GM21381 (cell line): ENCODE measurements around the gene VOPP1.
A peak's percentile ranks its signal among the peaks of the same experiment; 100 is the strongest.

Experiments
- ATAC-seq: cut with Tn5 transposase; IDR thresholded peaks from one replicate; pipeline ENCODE4 v1.9.1; 2021; ENCODE audit warnings: mild to moderate bottlenecking, moderate library complexity; ENCODE audit not compliant: unreplicated experiment

The VOPP1 gene

DNA sequence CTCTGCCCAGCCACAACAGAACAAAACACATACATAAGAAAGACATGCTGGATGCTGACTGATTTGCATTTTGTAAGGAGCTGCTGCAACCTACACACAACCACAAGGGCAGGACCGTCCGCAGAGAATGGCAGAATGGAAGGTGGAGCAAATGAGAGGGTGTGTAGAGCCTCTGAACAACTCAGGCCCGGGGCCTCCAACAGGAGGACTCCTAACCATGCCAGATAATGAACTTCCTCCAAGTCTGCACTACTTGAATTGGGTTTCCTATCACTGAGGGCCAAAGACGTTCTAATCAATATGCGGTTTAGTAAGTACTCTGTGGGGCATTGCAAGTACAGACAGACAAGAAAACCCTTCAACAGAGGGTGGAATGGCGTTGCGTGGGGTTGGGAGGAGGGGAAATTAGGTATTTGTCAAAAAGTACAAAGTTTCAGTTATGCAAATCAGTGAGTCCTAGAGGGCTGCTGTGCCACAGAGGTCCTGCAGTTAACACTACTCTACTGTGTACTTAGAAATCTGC is 14.6 kb downstream of the VOPP1 start:
- ATAC-seq, result peak; percentile 83

DNA sequence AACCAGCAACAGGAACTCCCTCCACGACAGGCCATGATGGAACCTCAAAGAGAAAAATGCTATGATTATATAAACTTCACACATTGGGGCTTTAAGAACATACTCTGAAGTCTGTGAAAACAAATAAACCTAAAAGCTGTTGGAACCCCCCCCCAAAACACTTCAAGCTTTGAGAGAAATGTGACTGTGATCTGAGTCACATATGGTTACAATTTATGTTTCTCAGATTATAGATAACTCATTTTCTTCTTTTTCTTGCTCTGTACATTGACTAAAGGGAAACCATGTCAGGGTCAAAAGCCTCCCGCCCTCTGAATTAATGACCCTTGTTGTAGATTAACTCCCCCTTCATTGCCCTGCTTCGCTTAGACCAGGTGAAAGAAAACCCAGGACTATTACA is 15.8 kb downstream of the VOPP1 start:
- no peak for ATAC-seq

DNA sequence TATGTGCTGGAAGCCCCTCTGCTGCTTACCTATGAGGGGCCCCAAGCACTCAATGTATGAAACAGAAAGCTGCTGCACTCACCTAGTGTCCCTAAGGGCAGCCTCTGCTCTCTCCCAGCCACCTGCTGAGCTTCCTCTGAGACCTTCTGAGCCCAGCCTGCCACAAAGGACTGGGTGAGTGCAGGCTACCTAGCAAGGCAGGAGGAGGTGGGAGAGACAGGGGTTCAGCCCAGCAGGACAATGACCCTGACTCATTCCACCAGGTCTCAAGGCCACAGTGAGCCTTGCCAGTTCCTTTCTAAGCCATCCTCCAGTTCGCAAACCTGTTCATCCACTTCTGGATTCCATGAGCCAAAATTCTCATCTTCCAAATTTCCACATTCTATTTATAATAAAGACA is 16.3 kb downstream of the VOPP1 start:
- ATAC-seq, result no peak

DNA sequence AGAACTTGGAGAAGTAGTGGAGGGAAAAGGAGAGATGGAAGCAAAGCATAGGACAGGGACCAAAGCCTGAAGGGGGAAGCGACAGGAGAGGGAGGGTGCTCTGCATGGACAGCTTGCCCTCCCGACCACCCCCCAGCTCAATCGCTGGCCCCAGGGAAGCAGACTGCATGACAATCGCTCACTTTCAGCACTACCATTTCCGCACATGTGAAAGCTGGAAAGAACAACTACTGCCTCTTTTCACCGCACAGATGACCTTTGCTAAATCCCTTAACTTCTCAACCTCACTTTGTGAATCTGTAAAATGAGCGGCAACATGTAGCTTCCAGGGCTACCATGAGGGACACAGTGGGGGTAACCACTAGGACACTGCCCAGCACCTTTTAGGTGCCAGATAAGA is 17.1 kb downstream of the VOPP1 start:
- ATAC-seq, result no peak

DNA sequence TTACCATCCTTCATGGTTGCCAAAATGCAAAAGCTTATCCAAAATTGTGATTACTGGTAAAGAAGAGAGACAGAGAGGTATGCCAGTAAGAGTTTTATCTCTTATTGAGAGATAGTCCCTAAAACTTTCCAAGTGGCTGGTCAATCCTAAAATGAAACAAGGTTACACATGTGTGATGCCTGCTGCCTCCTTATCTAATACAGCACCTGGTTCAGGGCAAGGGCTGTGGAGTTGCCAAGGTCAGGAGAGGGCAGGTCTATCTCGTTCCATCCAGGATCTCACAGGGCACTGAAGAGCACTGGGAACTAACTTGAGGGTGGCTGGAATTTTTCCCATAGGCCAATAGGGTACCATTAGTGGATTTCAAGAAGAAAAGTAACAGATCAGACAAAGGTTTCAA is 18.3 kb downstream of the VOPP1 start:
- ATAC-seq, result no peak

DNA sequence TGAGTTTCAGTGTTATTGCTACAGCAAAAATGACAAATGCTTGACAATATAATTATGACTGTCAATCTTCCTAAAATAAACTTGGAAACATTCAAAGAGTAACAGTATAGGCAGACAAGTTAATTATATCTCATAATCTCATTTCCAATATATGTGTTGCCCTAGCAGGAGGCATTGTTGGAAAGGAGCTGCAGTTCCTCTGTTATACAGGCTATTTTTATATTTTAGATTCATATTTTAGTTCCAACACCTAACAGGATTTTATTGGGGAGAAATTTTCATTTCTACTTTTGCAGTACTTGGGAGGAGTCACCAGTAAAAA is 19.3 kb downstream of the VOPP1 start:
- no peak for ATAC-seq

DNA sequence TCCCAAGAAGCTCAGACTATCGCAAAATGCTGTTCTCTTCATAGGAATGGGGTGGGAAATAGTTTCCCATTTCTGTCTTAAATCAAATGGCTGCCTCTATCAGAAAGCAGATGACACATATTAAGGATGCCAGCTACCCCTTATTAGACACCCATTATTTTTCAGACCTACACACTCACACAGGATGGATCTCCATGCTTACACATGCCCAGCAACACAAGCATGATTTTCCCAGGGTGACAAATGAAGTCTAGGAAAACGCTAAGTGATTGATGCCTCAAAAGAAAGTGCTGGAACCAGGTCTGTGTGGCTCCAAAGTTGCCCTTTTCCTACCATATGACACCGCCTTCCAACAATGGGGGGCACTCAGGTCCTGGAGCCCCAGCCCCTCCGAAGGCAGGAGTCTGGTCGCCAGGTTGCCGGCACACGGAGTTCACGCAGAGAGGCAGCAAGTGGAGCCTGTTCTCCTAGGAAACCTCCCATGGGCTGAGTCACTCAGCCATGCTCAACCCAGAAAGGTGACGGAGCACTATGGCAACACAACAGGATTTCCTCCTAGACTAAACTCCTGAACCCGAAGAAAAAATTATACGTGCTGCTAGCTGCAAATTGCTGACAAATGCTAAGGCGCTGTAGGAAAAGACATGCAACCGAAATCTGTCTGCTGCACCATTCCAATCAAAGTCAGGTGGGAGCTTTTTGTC is 19.8 kb downstream of the VOPP1 start:
- no peak for ATAC-seq

DNA sequence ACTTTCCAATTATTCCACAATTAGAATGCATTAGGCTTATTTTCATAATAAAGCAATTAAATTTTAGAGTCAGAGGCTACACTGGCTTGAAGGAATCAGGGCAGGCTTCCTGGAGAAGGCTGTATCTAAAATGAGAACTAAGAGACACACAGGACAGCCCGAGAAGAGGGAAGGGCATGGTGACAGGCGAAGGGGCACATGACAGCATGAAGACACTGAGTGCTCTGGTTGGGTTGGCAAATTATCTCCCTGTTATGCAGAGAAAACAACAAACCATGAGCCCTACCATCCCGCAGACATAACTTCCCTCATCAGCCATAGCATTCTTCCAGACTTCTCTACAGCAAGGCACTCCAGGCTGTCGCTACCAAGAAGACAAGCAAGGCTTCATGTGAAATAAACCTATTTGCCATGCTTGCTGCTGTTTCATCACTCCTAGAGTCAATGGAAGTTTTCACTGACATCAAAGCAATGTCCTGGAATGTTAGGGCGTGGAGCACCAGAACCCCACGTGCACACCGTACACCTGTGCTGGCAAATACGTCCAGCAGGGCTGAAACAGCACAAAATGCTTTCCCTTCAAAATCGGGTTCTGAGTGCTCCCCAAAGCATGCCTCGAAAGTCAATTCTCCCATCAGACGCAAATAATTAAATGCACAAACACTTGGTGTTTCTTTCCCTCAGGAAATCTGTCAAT is 21.3 kb downstream of the VOPP1 start:
- ATAC-seq, result no peak

DNA sequence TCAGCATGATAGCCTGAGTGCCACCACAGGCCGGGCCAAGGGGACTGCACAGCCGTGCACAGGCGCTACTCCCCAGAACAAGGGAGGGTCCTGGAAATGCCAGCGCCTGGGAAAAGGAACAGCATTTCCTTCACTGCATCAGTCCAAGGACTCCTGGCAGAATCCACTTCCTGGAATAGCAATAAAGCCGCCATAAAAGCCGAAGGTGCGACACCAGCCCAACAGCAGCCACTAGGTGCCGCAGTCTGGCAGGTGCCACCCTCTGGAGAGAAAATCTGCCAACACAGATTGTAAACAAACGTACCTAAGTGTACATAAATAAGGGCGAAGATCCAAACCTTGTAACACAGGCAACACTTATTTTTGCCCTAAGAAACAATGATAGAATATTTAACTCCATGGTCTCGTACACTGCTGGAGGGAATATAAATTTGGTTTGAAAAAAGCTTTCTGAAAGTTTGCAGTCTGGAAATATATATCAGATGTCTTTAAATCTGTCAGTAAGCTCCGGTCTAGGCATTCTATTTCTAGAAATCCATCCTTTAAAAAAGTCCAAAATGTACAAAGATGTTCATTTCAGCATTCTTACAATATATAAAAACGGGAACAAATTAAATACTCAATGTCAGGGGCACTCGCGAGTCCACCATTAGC is 22.2 kb downstream of the VOPP1 start:
- ATAC-seq, result no peak

DNA sequence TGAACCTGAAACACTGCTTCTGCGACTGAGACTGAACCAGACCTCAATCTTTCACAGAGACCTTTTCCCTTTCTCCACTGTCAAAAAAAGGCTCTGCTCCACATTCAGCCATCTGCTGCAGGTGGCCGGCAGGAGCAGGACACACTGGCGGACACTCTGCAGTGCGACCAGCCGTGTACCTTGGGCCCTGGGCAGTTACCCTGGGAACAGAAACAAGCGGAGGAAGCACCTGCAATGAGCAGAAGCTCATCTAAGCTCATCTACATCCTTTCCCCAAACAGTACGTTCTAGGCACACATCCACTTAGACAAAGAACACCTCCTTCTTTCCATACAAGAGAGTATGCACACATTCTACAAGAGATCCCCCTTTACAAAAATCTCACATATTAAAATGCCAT is 22.8 kb downstream of the VOPP1 start:
- no peak for ATAC-seq

DNA sequence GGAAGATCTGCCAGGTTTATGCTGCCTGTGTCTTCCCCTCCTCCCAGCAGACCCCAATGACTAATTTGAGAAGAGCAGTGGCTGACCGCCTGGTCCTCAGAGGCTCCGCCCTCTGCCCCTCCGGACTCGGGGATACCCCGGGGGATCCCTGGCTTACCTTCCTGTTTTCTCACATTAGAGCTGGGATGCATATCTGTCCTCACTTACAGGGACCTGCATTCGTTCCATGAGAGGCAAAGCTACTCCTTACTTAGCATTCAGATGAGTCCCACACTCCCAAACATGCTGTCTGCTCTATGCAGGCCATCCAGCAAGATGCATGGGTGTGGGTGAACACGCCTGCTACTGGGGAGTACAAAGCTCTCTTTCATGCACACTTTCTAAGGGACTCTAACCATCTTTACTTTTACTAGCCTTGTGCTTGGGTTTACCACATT is 24.0 kb downstream of the VOPP1 start:
- ATAC-seq, result peak; percentile 42

DNA sequence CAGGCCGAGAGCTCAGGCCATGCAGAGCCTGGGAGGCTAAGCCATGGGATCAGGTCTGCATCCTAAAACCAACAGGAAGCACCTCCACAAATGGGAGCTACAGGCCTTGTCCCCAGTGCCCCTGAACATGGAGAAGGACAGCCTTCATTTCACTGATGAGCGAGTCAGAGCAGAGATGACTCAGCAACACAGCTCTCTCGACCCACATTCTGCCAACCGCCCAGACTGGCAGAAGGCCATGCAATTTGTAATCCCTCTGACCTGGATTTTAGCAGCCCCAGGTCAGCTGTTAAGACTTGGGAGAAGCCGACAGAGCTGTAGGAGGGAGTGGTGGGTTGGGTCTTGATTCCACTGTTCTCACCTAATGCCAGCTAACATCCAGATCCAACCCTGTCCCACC is 25.5 kb downstream of the VOPP1 start:
- peak; percentile 38 for ATAC-seq

DNA sequence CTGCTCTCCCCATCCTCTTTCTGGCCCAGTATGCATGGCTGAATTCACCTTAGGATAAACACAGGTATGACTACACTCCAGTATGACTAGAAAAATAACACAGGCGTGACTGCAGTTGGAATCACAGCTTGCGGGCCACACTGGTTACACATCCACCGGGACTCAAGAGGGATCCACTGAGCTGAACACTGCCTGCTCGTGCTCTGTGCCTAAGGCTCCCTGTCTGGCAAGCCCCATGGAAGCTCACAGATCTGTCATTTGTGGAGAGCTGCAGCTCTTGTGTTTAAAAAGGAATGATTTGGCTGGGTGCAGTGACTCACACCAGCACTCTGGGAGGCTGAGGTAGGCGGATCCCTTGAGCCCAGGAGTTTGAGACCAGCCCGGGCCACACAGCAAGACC is 26.8 kb downstream of the VOPP1 start:
- no peak for ATAC-seq

DNA sequence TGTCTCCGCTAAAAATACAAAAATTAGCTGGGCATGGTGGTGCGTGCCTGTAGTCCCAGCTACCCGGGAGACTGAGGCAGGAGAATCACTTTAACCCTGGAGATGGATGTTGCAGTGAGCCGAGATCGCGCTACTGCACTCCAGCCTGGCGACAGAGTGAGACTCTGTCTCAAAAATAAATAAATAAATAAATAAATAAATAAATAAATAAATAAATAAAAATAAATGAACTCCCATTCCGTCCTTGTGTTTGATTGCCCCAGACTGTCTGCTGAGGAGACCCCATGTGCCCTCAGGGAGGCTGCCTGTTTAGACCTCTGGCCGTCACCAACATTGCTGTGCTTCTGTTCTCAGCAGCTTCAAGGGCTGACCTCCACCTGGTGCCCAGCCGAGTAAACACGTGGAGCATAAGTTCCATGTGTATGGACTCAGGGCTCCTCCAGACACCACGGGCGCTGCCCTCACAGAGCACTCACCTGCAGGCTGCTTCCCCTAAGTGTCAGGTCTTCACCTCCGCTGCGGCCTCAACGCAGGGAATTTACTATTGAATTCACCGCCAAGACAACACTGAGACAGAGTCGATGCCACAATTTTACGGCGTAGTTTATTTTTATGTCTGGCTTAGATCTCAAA is 32.0 kb downstream of the VOPP1 start:
- ATAC-seq, result no peak

DNA sequence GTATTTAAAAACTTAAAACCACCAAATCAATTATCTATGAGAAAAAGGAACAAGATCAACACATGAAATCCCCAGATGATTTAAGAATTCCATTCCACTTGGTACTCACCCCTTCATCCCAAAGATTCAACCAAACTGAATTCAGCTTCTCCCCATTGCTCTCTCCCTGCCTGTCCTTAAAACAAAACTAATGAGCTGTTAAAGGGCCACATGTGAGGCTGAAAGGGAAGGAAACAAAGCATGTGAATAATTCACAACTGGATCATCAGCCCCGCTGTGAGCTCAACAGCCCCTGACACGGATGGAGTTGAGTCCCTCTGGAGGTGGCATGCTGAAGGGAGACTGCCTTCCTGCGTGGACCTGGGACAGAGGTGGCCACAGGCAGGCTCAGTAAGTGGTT is 32.9 kb downstream of the VOPP1 start:
- no peak for ATAC-seq

DNA sequence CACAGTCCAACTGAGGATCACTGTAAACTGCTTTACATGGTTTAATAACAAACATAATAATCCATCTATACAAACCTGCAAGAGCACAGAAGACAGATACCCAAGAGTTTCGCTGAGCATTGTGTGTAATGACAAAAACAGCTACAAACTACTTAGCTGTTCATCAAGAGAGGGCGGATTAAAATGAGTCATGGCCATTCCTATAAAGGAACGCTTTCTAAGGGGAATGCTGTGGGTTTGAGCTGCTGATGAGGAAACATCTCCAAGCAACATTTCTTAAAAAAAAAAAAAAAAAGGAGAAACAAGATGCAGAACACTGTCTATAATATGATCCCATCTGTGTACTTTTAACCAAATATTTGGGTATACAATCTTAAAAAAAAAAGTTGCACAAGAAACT is 33.8 kb downstream of the VOPP1 start:
- ATAC-seq, result no peak

DNA sequence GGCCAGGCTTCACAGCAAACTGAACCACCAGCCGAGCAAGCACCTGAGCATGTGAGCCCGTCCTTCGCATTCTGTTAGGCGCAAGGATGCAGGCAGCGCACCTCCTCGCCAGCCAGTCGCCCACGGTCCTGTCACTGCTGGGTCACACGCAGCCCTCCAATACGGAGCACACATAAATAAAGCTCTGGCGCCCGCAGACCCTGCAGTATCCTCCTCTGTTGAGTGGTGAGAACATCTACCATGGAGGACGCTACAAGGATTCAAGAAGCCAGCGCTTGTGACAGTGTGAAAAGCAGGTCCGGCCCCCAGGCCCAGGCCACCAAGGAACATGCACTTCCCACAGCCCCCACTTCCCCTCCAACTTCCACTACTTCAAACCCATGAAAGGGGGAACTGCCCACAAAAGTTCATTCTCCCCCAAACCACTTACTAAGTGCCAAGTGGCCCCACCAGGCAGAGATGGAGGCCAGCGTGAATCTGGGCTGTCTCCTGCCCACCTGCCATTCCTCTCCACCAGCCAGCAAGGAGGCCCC is 34.8 kb downstream of the VOPP1 start:
- no peak for ATAC-seq

DNA sequence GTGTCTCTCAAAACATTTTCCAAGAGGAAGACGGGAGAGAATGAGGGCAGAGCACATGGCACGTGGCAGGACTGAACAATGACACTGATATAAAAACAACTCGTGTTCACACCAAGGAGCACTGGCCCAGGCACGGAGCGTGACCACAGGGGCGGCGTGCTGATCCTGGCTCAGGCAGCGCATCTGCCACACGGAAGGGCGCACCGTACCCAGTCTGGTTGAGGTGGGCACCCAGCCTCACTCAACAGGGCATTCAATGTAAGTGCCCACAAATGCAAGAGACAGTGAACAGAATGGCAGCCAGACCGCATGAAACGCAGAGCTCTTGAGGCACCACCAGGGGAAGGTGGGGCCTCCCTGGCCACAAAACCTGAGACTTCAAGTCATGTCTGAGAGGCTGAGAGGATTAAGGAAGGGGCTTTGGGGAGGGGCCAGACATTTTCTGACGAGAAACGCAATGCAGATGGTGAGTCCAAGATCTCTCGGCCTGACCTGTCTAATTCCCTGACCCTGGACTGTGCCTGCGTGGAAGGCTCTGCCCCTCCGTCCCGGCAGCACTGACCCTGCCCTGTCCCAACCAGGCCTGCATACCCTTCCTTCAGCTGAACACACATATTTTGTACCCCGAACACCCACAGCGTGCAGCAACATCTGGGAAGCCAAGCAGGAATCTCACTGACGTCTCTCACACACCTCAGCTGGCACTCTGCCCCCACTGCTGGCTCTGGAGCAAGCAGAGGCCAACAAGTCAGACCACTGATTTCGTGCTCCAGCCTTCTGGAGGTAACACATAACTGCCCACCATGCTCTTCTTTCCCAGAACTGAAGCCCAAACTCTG is 35.5 kb downstream of the VOPP1 start:
- no peak for ATAC-seq

DNA sequence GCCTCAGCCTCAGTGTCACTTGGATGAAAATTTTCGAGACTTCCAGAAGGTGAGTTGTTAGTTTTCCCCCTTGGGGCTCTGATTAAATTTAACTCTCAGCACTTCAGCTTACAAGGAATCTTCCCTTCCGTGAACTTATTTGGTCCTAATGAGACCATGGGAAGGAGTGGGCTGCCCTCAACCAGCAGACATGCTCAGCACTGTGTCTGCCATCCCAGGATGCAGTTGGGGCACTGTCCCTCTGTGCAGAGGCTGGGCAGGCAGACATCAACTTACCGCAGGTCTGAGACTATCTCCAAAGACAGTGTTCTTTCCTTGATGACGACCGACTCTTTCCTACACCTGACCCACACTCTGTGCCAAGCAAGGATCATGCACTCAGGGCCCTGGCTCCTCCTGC is 36.7 kb downstream of the VOPP1 start:
- ATAC-seq, result no peak

DNA sequence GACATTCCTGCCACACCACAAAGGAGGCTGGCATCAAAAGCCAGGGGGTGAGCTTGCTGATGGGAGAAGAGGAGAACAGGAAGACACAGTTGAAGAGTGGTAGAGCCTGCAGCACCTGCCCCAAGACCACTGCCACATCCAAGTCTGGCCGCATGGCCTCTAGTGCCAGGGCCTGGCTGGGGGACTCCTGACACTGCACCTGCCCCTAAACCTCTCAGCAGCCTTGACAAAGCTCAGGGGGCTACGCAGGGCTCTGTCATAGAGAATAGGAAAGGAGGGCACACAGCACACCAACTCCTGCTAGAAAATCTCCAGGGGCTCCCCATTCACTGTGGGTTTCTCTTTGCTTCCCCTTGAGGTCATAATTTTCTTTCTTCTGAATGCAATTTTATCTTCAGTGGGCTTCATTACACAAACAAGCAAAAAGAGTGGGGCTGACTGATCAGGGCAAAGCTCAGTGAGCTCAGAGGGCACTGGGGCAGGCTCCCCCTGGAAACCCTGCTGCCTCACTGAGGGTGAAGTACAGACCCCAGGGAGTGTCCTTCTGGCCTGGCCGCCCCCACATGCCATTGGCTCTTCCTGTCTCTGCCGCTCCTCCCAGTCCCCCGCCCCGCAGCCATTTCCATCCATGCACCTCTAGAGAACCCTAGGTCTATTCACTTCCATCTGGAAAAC is 37.2 kb downstream of the VOPP1 start:
- no peak for ATAC-seq
